Muscle of arm (tissue), 12 donors: ENCODE results near the gene CSNK1G1. TPM values are rescaled to one million over a fixed set of nuclear protein-coding genes. Genes with fewer than 3 reads are reported as not detected.
"Not testable (repeated sequence)": the region's sequence is repeated elsewhere in the genome, so short reads cannot be mapped to it uniquely, and the experiment has no call there.

Experiments
- DNase-seq: peaks from one replicate; pipeline ENCODE4 v3.0.0-alpha.2; 2013
- polyA plus RNA-seq, 12 donors: library from polyadenylated mRNA; unstranded; fragments of 120-200 nt; gene quantifications; one replicate each; pipeline ENCODE4 v1.2.1, GENCODE V29; 2013; ENCODE audit not compliant: insufficient read length in 12 of 12

Gene CSNK1G1
- polyA plus RNA-seq, 12 donors = 9.2 to 14.6 (median 11.9) TPM; not detected in 1

- no peak for DNase-seq
These were observed 109.4 kb downstream of the CSNK1G1 start for GRCh38 chr15:64246364-64247189.

DNA sequence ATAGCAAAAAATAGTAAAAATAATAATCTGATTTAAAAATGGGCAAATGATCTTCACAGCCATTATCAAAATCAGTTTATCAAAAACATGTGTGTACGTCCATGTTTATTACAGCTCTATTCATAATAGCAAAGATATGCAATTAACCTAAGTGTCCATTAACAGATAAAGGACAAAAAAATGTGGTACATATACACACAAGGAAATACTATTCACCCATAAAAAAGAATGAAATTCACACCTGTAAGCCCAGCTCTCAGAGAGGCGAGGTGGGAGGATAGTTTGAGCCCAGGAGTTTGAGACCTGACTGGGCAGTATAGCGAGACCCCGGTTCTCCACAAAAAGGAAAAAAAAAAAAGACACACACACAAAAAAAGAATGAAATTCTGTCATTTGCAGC, 110.6 kb downstream of the CSNK1G1 start:
- no peak for DNase-seq

DNA sequence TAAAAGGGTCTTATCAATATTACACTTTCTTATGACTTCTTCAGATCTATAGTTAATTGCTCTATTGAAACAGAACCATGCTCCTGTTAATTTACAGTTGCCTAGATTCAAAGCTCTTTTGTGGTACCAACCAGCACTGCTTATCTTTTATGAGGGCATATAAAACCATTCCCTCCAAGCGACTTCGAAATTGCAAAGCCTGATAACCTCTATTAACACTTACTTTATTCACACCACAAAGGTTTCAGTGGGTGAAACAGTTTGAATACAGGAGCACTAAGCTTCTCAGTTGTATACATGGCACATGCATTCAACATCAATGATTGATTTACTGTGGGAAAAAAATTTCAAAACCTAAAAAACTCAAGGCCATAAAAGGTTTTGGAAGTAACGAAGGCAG, 118.3 kb downstream of the CSNK1G1 start:
- DNase-seq = no peak

DNA sequence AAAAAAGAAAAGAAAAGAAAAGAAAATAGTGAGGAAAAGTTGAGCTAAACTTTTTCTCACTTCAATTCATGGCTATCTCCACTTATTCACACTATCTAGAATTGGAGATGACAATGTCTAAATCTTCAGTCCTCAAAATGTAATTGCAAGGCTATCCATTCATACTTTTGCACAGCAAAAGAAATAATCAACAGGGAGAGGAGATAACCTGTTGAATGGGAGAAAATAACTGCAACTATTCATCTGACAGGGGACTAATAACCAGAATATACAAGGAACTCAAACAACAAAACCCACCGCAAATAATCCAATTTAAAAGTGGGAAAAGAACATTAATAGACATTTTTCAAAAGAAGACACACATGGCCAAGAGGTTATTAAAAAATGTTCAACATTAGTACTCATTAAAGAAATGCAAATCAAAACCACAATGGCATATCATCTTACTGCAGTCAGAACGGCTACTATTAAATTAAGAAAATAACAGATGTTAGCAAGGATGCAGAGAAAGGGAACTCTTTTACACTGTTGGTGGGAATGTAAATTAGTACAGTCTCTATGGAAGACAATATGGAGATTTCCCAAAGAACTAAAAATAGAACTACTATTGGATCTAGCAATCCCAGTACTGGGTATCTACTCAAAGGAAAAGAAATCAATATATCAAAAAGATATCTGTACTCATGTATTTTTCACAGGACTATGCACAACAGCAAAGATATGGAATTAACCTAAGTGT, 119.6 kb downstream of the CSNK1G1 start:
- no peak for DNase-seq

DNA sequence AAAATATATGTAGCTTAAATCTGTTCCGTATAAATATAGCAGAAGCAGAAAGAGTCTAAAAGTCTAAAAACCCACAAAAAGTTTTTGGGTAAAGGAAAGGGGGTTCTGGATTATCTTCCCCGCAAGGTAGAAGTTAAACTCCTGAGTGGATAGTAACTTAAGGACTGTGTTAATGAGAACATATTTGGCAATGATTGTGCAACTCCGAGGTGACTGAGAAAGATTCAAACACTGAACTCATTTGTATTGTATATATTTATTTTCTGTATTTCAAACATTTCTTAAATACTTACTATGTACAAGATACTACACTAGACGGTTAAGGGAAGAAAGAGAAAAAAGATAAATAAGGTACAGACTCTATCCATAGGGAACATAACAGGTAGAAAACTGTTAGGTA, 120.4 kb downstream of the CSNK1G1 start:
- no peak for DNase-seq

DNA sequence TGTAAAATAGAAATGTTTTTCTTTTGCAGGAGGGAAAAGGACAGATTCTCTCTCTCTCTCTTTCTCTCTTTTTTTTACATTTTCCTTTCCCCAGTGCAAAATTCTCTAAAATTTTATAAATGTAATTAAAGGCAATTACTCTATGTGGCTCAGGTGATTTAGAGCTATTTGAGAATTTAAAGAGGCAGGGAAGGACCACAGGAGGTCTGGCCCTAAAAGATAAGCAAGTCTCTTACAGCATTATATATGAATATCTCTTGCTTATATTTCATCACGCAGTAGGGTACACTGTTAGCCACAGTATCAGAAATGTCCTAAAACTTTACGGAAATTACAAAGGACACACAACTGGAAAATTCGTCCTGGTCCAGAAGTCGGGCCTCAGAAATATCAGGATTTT, 122.7 kb downstream of the CSNK1G1 start:
- no peak for DNase-seq

GRCh38 chr15:64232400-64232799, 123.6 kb downstream of the CSNK1G1 start:
- DNase-seq = no peak

DNA sequence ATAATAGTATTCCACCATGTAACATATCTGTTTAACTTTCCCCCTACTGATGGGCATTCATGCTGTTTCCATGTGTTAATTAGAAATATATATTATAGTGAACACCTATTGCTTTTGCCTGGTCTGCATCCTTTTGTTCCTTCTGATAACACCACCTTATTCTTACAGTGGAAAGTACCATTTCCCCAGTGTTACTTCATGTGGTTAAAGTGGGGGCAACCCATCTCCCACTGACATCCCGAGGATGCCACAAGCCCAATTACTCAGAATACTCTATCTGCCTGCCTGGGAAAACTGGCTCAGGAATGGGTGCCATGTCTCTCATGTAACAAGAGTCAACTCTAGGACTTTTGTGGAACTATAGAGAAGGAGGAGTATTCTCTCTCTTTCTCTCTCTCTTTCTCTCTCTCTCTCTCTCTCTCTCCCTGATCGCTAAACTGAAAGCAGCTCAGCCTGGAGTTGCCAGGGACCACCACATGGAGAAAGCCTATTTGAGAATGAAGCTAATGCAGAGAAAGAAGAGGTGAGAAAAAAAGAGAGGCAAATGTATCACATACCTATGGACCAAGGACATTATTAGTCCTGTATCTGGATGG, 126.7 kb downstream of the CSNK1G1 start:
- DNase-seq = no peak

GRCh38 chr15:64225804-64226203, 130.2 kb downstream of the CSNK1G1 start:
- no peak for DNase-seq

DNA sequence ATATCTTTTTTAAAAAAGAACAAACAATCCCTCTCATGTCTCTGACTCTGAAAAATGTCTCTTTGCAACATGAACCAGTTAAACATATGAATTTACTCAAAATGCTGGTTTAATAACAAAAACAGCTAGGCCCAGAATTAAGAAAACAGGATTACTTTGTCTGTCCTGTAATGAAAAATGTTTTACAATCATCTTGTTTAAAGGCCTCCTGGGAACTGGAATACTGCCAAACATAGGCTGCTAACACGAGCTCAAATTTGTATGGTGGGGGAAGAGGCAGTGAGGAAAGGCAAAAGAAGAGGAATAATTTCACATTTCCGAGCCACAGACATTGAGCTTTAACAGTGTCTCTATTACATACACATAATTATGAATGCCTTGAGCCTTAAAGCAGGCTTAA, 131.5 kb downstream of the CSNK1G1 start:
- DNase-seq = peak; percentile 84

DNA sequence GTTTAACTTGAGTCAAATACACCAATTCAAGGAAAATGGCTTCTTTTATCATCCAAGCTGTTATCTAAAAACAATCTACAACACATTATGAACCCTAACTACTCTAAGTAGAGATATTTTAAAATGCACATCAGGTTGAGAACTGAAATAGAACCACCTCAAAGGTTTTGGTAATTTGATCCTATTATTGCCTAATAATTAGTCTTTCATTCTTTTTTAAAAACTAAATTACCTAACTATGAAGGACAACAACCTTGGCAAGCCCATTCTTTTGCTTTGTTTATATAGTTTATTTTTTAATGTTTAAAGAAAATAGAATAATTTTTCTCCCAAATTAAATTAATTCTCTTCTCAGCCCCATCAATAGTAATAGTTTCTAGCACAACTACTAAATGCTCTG, 132.1 kb downstream of the CSNK1G1 start:
- no peak for DNase-seq

- no peak for DNase-seq
These were observed 133.2 kb downstream of the CSNK1G1 start for GRCh38 chr15:64222573-64223366.

DNA sequence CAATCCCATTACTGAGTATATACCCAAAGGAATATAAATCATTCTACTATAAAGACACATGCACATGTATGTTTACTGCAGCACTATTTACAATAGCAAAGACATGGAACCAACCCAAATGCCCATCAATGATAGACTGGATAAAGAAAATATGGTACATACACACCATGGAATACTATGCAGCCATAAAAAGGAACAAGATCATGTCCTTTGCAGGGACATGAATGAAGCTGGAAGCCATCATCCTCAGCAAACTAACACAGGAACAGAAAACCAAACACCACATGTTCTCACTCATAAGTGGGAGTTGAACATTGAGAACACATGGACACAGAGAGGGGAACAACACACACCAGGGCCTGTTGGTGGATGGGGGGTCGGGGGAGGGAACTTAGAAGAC, 134.1 kb downstream of the CSNK1G1 start:
- DNase-seq = not testable (repeated sequence)

- DNase-seq = not testable (repeated sequence)
These were observed 138.6 kb downstream of the CSNK1G1 start for GRCh38 chr15:64217429-64217750.

GRCh38 chr15:64216730-64217428, 139.1 kb downstream of the CSNK1G1 start:
- DNase-seq = no peak

DNA sequence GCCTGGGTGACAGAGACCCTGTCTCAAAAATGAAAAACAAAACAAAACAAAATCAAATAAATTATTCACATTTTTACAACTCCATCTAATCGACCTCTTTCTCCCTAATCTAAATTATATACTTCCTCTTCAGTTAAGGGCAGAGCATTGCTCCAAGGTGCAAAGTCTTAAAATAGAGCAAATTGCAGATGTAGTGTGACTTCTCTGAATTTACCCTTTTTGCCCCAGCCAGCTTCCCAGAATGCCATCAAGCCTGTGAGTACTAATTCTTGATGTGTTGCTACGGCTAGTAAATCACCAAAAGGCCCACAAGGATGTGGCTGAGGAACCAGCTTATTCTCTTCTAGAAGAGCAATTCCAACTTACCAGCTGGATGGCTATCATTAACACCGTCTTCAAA, 139.8 kb downstream of the CSNK1G1 start:
- no peak for DNase-seq

DNA sequence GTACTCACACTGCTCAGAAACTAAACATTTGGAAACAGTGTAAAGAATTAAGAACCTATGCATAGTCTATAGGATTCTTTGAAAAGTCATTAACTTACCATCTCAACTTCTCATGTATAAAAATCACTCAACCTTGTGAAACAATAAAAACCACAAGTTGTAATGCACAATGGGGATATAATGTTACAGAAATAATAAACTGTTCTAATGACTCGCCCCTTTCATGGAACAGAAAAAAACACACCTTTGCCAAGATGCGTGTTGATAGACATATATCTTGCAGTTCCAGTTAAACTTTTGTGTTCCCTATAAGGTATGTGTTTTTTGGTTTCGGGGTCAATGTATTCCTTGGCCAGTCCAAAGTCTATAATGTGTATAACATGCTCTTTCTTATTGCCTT, 142.3 kb downstream of the CSNK1G1 start:
- DNase-seq = no peak

DNA sequence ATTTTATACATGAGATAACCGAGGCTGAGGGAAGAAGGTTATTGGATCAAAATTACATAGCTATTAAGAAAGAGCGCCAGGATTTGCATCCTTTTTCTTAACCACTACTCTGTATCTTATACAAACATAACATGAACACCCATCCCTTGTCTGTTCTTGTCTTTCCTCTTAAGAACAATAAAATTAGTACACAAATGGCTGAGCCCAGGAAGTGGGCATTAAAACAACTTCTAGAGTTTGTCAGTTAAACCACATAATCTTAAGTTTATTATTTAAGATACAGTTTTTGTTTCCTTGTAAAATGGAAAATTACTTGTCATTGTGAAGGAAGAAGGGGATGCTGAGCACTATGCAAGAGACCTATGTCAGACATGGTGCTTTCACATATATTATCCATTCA, 144.3 kb downstream of the CSNK1G1 start:
- DNase-seq = no peak

GRCh38 chr15:64210371-64210770, 145.6 kb downstream of the CSNK1G1 start:
- DNase-seq = no peak

DNA sequence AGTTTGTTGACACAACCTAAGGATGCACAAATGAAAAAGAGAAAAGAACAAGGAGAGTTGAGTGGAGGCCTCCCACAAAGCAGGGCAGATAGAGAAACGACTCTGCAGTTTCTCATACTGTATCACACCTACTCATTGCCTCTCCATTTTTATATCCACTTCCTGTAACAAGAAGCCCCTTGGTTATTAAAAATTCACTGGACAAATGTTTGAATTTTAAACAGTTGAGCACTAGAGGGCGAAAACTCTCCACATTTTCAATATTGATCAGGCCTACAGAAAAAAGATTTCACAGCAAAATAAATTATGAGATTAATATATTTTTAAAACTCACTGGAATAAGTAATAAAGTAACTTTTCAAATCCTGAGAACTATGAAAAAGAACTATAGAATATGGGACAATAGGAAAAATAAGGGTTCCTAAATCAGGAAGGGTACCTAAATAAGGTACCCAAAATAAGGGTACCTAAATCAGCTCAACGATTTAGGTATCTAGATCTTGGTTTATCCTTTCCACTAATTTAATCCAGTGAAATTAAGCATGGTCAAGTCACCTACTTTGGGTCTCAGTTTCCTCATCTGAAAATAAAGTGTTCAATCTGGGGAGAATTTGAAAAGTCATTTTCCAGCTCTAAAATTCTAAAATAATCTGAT, 146.2 kb downstream of the CSNK1G1 start:
- DNase-seq = peak; percentile 36

DNA sequence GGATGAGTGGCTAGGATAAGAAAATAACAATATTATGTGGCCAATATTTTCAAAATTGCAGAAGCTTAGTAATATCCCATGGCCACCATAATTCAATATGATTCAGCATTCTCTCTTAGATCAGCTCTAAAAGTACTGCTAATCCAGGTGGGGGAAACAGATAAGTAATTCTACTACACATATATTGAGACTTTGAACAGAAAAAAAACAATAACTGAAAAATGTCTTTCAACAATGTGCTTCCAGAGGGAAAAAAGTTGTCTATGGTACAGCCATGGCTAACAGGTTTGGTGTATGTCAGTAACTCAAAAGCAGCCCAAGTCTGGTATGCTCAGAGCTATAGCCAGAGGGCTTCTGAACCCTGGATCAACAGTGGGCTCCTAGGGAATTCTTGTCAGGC, 150.8 kb downstream of the CSNK1G1 start:
- DNase-seq = no peak
